Neural progenitor cell (in vitro differentiated cells): ENCODE measurements around the gene CAST.

Source experiments
- CTCF ChIP-seq: fragments of 200-600 bp; sonication (generic); IDR thresholded peaks from 2 replicates; pipeline ENCODE4 v1.5.1; 2017; ENCODE audit warnings: antibody characterized with exemption, mild to moderate bottlenecking
- EZH2 ChIP-seq: fragments of 200-600 bp; sonication (generic); IDR thresholded peaks from 2 replicates; pipeline ENCODE4 v1.6.1; 2017; ENCODE audit warnings: antibody characterized with exemption, mild to moderate bottlenecking, moderate library complexity
- EZH2phosphoT487 ChIP-seq: fragments of 200-600 bp; sonication (generic); IDR thresholded peaks from 2 replicates; pipeline ENCODE4 v1.6.1; 2017; ENCODE audit warnings: antibody characterized with exemption

GRCh38 chr5:96627792-96628398 is 34.3 kb upstream of the CAST start:
- no peak for TF ChIP-seq CTCF
- no peak for TF ChIP-seq EZH2
- TF ChIP-seq EZH2phosphoT487, result no peak
